GM23248 (cell line): ENCODE data around the gene SST. TPM values are rescaled to one million over a fixed set of nuclear protein-coding genes. Genes with fewer than 3 reads are reported as not detected.
A peak's percentile ranks its signal among the peaks of the same experiment; 100 is the strongest.

ENCODE experiments used
- DNase-seq: peaks from one replicate; pipeline ENCODE4 v3.0.0-alpha.2; 2015
- H2AFZ ChIP-seq: fragments of 200-600 bp; sonication (generic); 2 replicates; pipeline ENCODE4 v1.6.1; 2016; ENCODE audit warnings: antibody characterized with exemption
- H3F3A ChIP-seq: fragments of 200-600 bp; sonication (generic); 2 replicates; pipeline ENCODE4 v1.6.1; 2016; ENCODE audit warnings: mild to moderate bottlenecking, antibody characterized with exemption, mixed run types; ENCODE audit not compliant: insufficient read depth
- H3K27ac ChIP-seq: fragments of 200-600 bp; sonication (generic); 2 replicates; pipeline ENCODE4 v1.5.1; 2016; ENCODE audit warnings: mild to moderate bottlenecking
- H3K27me3 ChIP-seq: fragments of 200-600 bp; sonication (generic); replicated peaks from 2 replicates; pipeline ENCODE4 v1.6.1; 2016; ENCODE audit warnings: mild to moderate bottlenecking; ENCODE audit not compliant: insufficient read depth
- H3K36me3 ChIP-seq: fragments of 200-600 bp; sonication (generic); 2 replicates; pipeline ENCODE4 v1.6.1; 2016; ENCODE audit warnings: low read depth, mild to moderate bottlenecking
- H3K4me1 ChIP-seq: fragments of 200-600 bp; sonication (generic); 2 replicates; pipeline ENCODE4 v1.6.1; 2016; ENCODE audit warnings: mild to moderate bottlenecking; ENCODE audit not compliant: insufficient read depth
- H3K4me2 ChIP-seq: fragments of 200-600 bp; sonication (generic); one replicate; pipeline ENCODE4 v1.6.1; 2016; ENCODE audit warnings: mild to moderate bottlenecking; ENCODE audit not compliant: unreplicated experiment
- H3K4me3 ChIP-seq: fragments of 200-600 bp; sonication (generic); 2 replicates; pipeline ENCODE4 v1.5.1; 2016; ENCODE audit warnings: mild to moderate bottlenecking
- H3K79me2 ChIP-seq: fragments of 200-600 bp; sonication (generic); 2 replicates; pipeline ENCODE4 v1.6.1; 2016; ENCODE audit warnings: mild to moderate bottlenecking; ENCODE audit not compliant: insufficient read depth
- H3K9ac ChIP-seq: fragments of 200-600 bp; sonication (generic); 2 replicates; pipeline ENCODE4 v1.6.1; 2016; ENCODE audit warnings: mild to moderate bottlenecking
- H3K9me2 ChIP-seq: fragments of 200-600 bp; sonication (generic); 2 replicates; pipeline ENCODE4 v1.6.1; 2016; ENCODE audit warnings: mixed run types, mild to moderate bottlenecking, moderate library complexity; ENCODE audit not compliant: insufficient read depth
- H3K9me3 ChIP-seq: fragments of 200-600 bp; sonication (generic); one replicate; pipeline ENCODE4 v1.6.1; 2017; ENCODE audit warnings: low read depth
- H4K20me1 ChIP-seq: fragments of 200-600 bp; sonication (generic); 2 replicates; pipeline ENCODE4 v1.6.0; 2016; ENCODE audit not compliant: insufficient read depth
- EZH2 ChIP-seq: fragments of 200-600 bp; sonication (generic); IDR thresholded peaks from 2 replicates; pipeline ENCODE4 v1.6.1; 2018; ENCODE audit warnings: antibody characterized with exemption, mild to moderate bottlenecking; ENCODE audit not compliant: insufficient read depth, poor library complexity, severe bottlenecking
- EZH2phosphoT487 ChIP-seq: fragments of 200-600 bp; sonication (generic); IDR thresholded peaks from 2 replicates; pipeline ENCODE4 v1.6.1; 2018; ENCODE audit warnings: antibody characterized with exemption, moderate library complexity, mild to moderate bottlenecking, low read depth; ENCODE audit not compliant: insufficient read depth
- WGBS, 2 experiments: methylation state at CpG; one replicate each; pipeline ENCODE4 v1.1.6; 2015 to 2017; ENCODE audit warnings: low lambda C conversion rate in 2 of 2, low coverage in 1 of 2; ENCODE audit errors: missing lambda C conversion rate in 2 of 2; 5-methylcytosine and 5-hydroxymethylcytosine counted together
- in situ Hi-C: fragments of 300-500 bp; cut with MboI; formaldehyde crosslinking; loops from 2 replicates; pipeline ENCODE4 v1.15.0; 2020
- polyA plus RNA-seq: library from polyadenylated mRNA; unstranded; fragments of >200 nt; fragmentation: Nextera tagmentation; extraction: Ambion mirVana; gene quantifications from 2 replicates; pipeline ENCODE4 v1.2.1, GENCODE V29; 2016
- total RNA-seq: library from RNA; depleted of rRNA; stranded (reverse); fragments of >200 nt; shearing (Covaris generic); gene quantifications from 2 replicates; pipeline ENCODE4 v1.2.3, GENCODE V29; 2014

Gene SST
- total and polyA plus RNA-seq, 2 experiments from 2014 or later: 3.1 TPM; not detected in 1

- whole genome bisulfite sequencing, 2 experiments: 80 to 83% methylated on average over 2 of the region's 2 CpGs
- TF ChIP-seq EZH2 (no peak), EZH2phosphoT487 (no peak)
- Histone ChIP-seq H3K9me2 (no peaks in the 10 kb centered on the region), H3K4me2 (no peak overlapping the region), H3K4me3 (no peak overlapping the region), H2AFZ (no peak overlapping the region), H3K27me3 (no peaks in the 10 kb centered on the region), H3K27ac (peak overlapping the region; percentile 47; the same call in 1 of the 2 replicates), H3K79me2 (no peaks in the 10 kb centered on the region), H3K9me3 (no peaks in the 10 kb centered on the region), H3K4me1 (peaks cover 20% of the 10 kb centered on the region), H3K36me3 (no peaks in the 10 kb centered on the region), H3K9ac (no peak overlapping the region), H4K20me1 (no peaks in the 10 kb centered on the region), H3F3A (peaks cover 20% of the 10 kb centered on the region)
- in situ Hi-C loops: no loop called here
- no peak for DNase-seq
These were observed 28.7 kb downstream of the SST start for GRCh38 chr3:187641320-187642016.

- TF ChIP-seq EZH2 (no peak), EZH2phosphoT487 (no peak)
- peak; percentile 69 for DNase-seq
- Histone ChIP-seq H3K9me3 (no peaks in the 10 kb centered on the region), H3K9me2 (no peaks in the 10 kb centered on the region), H4K20me1 (no peaks in the 10 kb centered on the region), H3K4me1 (peaks cover 20% of the 10 kb centered on the region), H3K27ac (peak overlapping the region; percentile 47), H2AFZ (no peak overlapping the region), H3K4me2 (peak overlapping the region; percentile 5), H3K36me3 (no peaks in the 10 kb centered on the region), H3K4me3 (no peak overlapping the region), H3F3A (peaks cover 20% of the 10 kb centered on the region), H3K79me2 (no peaks in the 10 kb centered on the region), H3K9ac (no peak overlapping the region), H3K27me3 (no peaks in the 10 kb centered on the region)
- in situ Hi-C loops: no loop called here
- 9 to 10% methylated on average over 2 of the region's 2 CpGs for WGBS, 2 experiments
These were observed 29.6 kb downstream of the SST start for GRCh38 chr3:187640569-187641059.

GRCh38 chr3:187639927-187640568, 30.1 kb downstream of the SST start:
- Histone ChIP-seq H2AFZ (no peak overlapping the region), H3K4me1 (peaks cover 20% of the 10 kb centered on the region), H3F3A (peaks cover 20% of the 10 kb centered on the region), H3K36me3 (no peaks in the 10 kb centered on the region), H3K4me3 (no peak overlapping the region), H3K27ac (peak overlapping the region; percentile 47), H4K20me1 (no peaks in the 10 kb centered on the region), H3K9me3 (no peaks in the 10 kb centered on the region), H3K27me3 (no peaks in the 10 kb centered on the region), H3K9me2 (no peaks in the 10 kb centered on the region), H3K9ac (no peak overlapping the region), H3K4me2 (peak overlapping the region; percentile 5), H3K79me2 (no peaks in the 10 kb centered on the region)
- WGBS, 2 experiments: 82 to 86% methylated on average over 5 of the region's 5 CpGs
- no peak for TF ChIP-seq EZH2phosphoT487
- TF ChIP-seq EZH2: no peak
- in situ Hi-C loops: no loop called here
- DNase-seq: no peak

GRCh38 chr3:187636528-187636927, 33.7 kb downstream of the SST start:
- H3K79me2 ChIP-seq: no peaks in the 10 kb centered on the region
- H3K9me3 ChIP-seq: no peaks in the 10 kb centered on the region
- no peaks in the 10 kb centered on the region for H3K9me2 ChIP-seq
- peaks cover 20% of the 10 kb centered on the region for H3F3A ChIP-seq
- no peak overlapping the region for H2AFZ ChIP-seq
- H3K36me3 ChIP-seq: no peaks in the 10 kb centered on the region
- in situ Hi-C loops: no loop called here
- peaks cover 20% of the 10 kb centered on the region for H3K4me1 ChIP-seq
- TF ChIP-seq EZH2phosphoT487 (no peak), EZH2 (no peak)
- no peak overlapping the region for H3K4me2 ChIP-seq
- no peak for DNase-seq
- H4K20me1 ChIP-seq: no peaks in the 10 kb centered on the region
- no peak overlapping the region for H3K27ac ChIP-seq
- no peak overlapping the region for H3K9ac ChIP-seq
- no peaks in the 10 kb centered on the region for H3K27me3 ChIP-seq
- no peak overlapping the region for H3K4me3 ChIP-seq
